ENCODE measurements around the gene NDUFB2. TPM values are rescaled to one million over a fixed set of nuclear protein-coding genes. Genes with fewer than 3 reads are reported as not detected.
"Not testable (repeated sequence)": the region's sequence is repeated elsewhere in the genome, so short reads cannot be mapped to it uniquely, and the experiment has no call there.

NDUFB2 gene
- total RNA-seq, 1 donor from 2014 or later = 161 TPM

DNA sequence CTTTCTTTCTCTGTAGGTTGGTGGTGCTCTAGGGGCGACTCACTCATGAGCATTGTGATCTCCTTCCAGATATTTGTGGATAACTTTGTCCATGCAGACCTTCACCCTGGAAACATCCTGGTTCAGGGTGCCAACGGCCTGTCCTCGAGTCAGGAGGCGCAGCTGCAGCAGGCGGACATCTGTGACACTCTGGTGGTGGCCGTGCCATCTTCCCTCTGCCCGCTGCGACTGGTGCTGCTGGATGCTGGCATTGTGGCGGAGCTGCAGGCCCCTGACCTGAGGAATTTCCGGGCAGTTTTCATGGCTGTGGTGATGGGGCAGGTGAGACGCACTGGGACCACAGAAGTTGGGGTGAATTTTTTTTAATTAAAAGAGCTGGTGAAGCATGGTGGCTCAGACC, 9.6 kb upstream of the NDUFB2 start:
- no peaks in the 10 kb centered on the region for H3K4me1 ChIP-seq
- ATAC-seq (no peak), DNase-seq (no peak)
- intact Hi-C loops (cut with DNase I) = no loop called here
- H3K27me3 ChIP-seq (ENCODE audit: low read depth) = no peaks in the 10 kb centered on the region
- H3K9me3 ChIP-seq = no peaks in the 10 kb centered on the region
- no peak overlapping the region for H3K27ac ChIP-seq
- peaks cover 67% of the 10 kb centered on the region for H3K36me3 ChIP-seq
- no peak overlapping the region for H3K4me3 ChIP-seq
- TF ChIP-seq, protein P1, sequence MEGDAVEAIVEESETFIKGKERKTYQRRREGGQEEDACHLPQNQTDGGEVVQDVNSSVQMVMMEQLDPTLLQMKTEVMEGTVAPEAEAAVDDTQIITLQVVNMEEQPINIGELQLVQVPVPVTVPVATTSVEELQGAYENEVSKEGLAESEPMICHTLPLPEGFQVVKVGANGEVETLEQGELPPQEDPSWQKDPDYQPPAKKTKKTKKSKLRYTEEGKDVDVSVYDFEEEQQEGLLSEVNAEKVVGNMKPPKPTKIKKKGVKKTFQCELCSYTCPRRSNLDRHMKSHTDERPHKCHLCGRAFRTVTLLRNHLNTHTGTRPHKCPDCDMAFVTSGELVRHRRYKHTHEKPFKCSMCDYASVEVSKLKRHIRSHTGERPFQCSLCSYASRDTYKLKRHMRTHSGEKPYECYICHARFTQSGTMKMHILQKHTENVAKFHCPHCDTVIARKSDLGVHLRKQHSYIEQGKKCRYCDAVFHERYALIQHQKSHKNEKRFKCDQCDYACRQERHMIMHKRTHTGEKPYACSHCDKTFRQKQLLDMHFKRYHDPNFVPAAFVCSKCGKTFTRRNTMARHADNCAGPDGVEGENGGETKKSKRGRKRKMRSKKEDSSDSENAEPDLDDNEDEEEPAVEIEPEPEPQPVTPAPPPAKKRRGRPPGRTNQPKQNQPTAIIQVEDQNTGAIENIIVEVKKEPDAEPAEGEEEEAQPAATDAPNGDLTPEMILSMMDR (IDR thresholded peaks at IDR 0.05) = no peak

DNA sequence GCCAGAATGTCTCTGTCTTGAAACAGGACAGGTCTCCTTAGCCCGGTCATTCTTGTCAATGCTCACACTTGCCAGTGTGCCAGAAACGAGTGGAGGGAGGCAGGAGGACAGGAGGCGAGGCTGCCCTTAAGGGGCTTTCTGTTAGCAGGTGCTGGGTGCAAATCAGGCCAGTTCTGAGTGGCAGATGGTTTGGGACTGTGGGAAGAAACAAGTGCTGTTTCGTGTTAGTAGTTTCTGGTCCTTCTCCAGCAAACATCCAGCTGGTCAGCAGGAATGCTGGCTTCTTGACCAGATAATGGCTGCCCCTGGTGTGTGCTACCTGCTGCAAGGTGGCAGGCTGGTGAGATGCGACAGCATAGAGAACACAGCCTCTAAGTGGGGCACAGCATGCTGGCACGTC, 8.2 kb upstream of the NDUFB2 start:
- TF ChIP-seq, protein P1 (IDR thresholded peaks at IDR 0.05) = no peak
- intact Hi-C loops (cut with DNase I) = no loop called here
- no peak for DNase-seq
- Histone ChIP-seq H3K9me3 (no peaks in the 10 kb centered on the region), H3K27me3 (ENCODE audit: low read depth) (no peaks in the 10 kb centered on the region), H3K4me3 (no peak overlapping the region), H3K4me1 (no peaks in the 10 kb centered on the region), H3K27ac (no peak overlapping the region), H3K36me3 (peaks cover 67% of the 10 kb centered on the region)
- ATAC-seq = no peak

DNA sequence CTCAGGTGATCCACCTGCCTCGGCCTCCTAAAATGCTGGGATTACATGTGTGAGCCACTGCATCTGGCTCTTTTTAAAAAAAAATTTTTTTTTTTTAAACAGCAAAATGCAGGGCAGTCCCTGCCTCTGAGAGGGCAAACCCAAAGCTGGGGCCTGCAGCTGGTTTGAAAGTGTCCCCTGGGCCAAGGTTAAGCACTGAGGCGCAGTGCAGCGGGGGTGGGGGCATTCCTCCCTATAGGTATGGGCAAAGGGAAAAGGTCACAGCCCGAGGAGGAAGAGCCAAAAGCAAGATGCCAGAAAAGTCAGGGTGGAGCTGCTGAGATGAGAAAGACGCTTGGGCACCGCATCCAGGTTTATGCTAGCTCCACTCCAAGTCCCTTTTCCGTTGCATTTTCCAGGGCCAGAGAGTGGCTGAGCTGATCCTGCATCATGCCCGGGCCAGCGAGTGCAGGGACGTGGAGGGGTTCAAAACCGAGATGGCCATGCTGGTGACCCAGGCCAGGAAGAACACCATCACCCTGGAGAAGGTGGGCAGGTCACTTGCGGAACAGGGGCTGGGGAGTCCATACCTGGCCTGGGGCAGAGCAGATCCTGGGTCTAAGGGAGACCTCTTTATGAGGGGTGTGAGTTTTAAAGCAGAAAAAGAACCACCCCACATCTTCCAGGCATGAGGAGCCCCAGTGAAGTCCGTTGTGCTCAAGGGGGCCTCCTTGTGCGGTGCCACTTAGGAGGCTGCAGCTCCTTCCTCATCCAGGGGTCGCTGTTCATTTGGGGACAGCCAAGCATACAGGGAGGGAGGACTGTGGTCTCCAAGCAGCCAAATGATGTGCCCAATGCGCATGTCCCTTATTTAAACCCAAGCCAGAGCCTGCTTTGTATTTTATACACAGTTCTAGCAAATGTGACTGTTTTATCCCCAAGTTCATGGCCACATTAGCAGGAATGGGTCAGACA, 7.0 kb upstream of the NDUFB2 start:
- TF ChIP-seq, protein P1 (IDR thresholded peaks at IDR 0.05) = no peak
- Histone ChIP-seq H3K9me3 (no peaks in the 10 kb centered on the region), H3K4me1 (no peaks in the 10 kb centered on the region), H3K4me3 (no peak overlapping the region), H3K27me3 (ENCODE audit: low read depth) (no peaks in the 10 kb centered on the region), H3K36me3 (peaks cover 60% of the 10 kb centered on the region), H3K27ac (no peak overlapping the region)
- DNase-seq (no peak), ATAC-seq (no peak)
- intact Hi-C loops (cut with DNase I) = no loop called here

DNA sequence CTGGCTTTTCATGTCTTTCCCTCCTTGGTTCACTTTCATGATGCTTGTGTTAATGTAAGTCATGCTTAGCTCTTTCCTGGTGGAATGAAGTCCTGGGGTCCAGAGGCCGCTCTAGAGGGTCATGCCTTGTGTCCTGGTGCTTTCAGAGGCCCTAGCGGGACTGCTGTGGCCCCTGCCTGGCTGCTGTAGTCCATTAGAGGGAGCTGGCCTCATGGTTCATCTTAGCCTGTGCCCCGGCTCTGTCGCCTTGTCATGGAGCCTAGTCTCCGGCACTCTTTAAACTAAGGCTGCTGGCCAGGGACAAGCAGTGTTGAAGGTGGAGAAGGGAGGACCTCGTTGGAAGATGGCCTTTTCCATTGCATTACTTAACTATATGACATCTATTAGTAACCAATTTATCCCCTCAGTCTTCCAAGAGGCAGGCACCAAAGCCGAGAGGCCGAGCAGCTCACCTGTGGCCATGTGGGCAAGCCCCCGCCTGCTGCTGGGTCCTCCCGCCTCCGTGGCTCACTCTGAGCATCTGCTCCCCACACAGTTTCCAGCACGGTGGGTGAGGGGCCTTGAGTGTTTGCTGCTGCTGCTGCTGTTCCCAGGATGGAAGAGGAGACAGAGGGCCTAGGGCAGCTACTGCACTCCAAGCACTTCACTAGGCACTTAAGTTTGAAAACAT, 5.0 kb upstream of the NDUFB2 start:
- ATAC-seq (no peak), DNase-seq (no peak)
- Histone ChIP-seq H3K27ac (no peak overlapping the region), H3K9me3 (no peaks in the 10 kb centered on the region), H3K36me3 (peaks cover 47% of the 10 kb centered on the region), H3K27me3 (ENCODE audit: low read depth) (no peaks in the 10 kb centered on the region), H3K4me3 (no peak overlapping the region), H3K4me1 (peaks cover 6% of the 10 kb centered on the region)
- intact Hi-C loops (cut with DNase I) = no loop called here
- TF ChIP-seq, protein P1 (IDR thresholded peaks at IDR 0.05) = no peak

DNA sequence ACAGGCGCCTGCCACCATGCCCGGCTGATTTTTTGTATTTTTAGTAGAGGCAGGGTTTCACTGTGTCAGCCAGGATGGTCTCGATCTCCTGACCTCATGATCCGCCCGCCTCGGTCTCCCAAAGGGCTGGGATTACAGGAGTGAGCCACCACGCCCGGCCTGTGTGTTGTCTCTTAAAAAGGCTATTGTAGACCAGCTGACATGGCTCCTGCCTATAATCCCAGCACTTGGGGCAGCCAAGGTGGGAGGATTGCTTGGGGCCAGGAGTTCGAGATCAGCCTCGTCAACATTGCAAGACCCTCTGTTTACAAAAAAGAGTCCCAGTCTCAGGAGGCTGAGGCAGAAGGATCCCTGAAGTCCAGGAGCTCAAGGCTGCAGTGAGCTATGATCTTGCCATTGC, 2.7 kb upstream of the NDUFB2 start:
- H3K27ac ChIP-seq; ATAC-seq; H3K9me3 ChIP-seq; H3K27me3 ChIP-seq (ENCODE audit: low read depth); H3K4me3 ChIP-seq; intact Hi-C loops (cut with DNase I); DNase-seq: not testable (repeated sequence)
- peaks cover 19% of the 10 kb centered on the region for H3K4me1 ChIP-seq
- H3K36me3 ChIP-seq = peaks cover 28% of the 10 kb centered on the region

DNA sequence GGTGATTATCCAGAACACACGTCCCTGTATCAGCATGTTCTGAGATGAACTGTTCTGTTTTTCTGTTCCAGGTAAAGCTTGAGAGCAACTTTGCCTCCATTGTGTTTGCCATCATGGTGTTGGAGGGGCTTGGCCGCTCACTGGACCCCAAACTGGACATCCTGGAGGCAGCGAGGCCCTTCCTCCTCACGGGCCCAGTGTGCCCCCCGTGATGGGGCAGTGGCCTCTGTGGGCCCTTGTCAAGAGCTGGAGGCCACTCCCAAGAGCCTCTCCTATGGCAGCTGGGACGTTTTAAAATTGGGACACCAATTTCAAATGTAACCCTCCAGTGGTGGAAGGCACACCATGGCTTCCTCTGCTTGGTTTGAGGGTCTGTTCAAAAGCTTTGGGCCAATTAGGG, 1.9 kb upstream of the NDUFB2 start:
- Histone ChIP-seq H3K4me3 (no peak overlapping the region), H3K27ac (no peak overlapping the region), H3K4me1 (peaks cover 19% of the 10 kb centered on the region), H3K27me3 (ENCODE audit: low read depth) (no peaks in the 10 kb centered on the region), H3K9me3 (no peaks in the 10 kb centered on the region), H3K36me3 (peaks cover 23% of the 10 kb centered on the region)
- ATAC-seq (no peak), DNase-seq (no peak)
- intact Hi-C loops (cut with DNase I) = no loop called here
- TF ChIP-seq, protein P1 (IDR thresholded peaks at IDR 0.05) = no peak

All from lower lobe of right lung (tissue), 2 donors.